IPS-18a (cell line): ENCODE measurements around the gene SLC7A6.

Source experiments
- H3K27ac ChIP-seq: one replicate; pipeline ENCODE4 v1.5.1; 2013; ENCODE audit warnings: low read length
- H3K27me3 ChIP-seq: one replicate; pipeline ENCODE4 v1.6.1; 2013; ENCODE audit warnings: mild to moderate bottlenecking, low read length; ENCODE audit not compliant: control insufficient read depth, insufficient read depth
- H3K36me3 ChIP-seq: one replicate; pipeline ENCODE4 v1.6.1; 2013; ENCODE audit warnings: low read depth, low read length; ENCODE audit not compliant: control insufficient read depth
- H3K4me1 ChIP-seq: one replicate; pipeline ENCODE4 v1.6.1; 2013; ENCODE audit warnings: low read depth, low read length; ENCODE audit not compliant: control insufficient read depth
- H3K4me3 ChIP-seq: one replicate; pipeline ENCODE4 v1.5.1; 2013; ENCODE audit warnings: low read length
- H3K9ac ChIP-seq: one replicate; pipeline ENCODE4 v1.6.1; 2013; ENCODE audit warnings: mild to moderate bottlenecking, low read length, moderate library complexity
- H3K9me3 ChIP-seq: one replicate; pipeline ENCODE4 v1.6.1; 2013; ENCODE audit warnings: low read depth, low read length; ENCODE audit not compliant: control insufficient read depth

The SLC7A6 gene

DNA sequence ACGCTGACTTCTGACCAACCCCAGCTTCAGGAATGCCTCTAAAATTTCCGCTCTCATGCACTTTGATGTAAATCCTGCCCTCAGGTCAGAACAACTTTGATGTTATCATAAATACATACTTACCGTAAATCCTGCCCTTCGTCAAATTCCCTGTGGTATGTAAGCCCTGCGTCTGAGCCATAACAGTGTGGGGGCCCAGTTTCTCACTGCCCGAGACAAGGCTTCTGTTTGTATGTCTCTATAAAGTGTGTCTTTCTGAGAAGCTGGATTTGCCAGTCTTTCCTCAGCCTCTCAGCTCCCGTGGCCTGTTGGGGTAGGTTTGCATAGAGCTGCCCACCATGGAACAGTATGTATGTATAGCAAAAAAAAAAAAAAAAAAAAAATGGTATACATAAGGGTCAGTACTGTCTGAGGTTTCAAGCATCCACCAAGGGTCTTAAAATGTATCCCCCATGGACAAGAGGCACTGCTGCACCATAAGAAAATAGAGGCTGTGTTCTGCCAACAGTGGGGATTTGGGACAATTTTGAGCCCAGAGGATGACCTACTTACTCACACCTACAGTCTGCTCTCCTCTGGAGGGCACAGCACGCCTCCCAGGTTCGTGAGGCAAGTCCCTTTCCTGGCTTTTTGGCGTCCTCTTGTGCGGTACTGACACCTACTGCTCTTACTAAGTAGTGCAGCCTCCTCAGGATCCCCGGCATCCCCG lies 64.0 kb downstream of the SLC7A6 start:
- Histone ChIP-seq H3K4me1 (no peaks in the 10 kb centered on the region), H3K27ac (no peak overlapping the region), H3K9me3 (no peaks in the 10 kb centered on the region), H3K9ac (no peak overlapping the region), H3K4me3 (no peak overlapping the region), H3K36me3 (peaks cover 31% of the 10 kb centered on the region), H3K27me3 (no peaks in the 10 kb centered on the region)

DNA sequence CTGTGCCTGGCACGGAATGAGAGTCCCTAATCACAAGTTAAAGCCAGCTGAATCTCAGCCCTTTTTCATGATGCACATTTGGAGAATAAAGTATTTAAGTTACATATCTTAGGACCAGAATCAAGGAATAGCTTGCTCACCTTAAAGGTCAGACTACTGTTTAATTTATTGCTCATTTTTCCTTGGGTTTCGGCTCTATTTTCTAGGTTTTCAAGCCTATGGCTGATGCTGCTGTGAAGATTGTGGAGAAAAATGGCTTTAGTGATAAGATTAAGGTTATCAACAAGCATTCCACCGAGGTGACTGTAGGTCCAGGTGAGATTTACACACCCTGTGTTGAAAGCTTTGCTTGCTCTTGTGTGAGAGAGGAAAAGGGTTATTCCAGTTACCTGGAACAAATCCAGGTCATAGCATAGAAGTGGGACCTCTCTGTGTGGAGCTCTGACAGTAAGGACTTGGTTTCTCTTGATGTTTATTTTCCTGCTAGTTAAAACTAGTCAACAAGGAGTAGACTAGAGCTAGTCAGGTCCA lies 64.6 kb downstream of the SLC7A6 start:
- Histone ChIP-seq H3K4me3 (no peak overlapping the region), H3K27me3 (no peaks in the 10 kb centered on the region), H3K9me3 (no peaks in the 10 kb centered on the region), H3K36me3 (peaks cover 31% of the 10 kb centered on the region), H3K9ac (no peak overlapping the region), H3K27ac (no peak overlapping the region), H3K4me1 (no peaks in the 10 kb centered on the region)

DNA sequence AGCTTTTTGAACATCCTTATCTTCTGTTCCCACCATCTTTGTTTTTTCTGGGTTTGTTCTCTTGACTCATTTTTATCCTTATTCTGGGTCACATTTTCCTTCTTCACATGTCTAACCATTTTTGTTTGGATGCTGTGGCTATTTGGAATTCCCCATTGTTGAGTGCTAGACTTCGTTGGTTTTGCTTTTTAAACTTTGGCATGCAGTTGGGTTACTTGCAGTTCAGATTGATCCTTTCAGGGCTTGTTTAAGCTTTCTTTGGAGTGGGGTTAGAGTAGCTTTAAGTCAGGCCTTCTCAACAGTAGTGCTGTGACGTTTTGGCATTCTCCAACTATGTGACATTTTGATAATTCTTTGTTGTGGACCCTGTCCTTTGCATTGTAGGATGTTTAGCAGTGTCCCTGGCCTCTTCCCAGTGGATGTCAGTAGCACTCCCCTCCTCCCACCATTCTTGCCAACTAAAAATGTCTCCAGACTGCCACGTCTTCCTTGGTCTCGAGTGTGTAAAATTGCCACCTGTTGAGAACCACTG lies 67.6 kb downstream of the SLC7A6 start:
- H3K27ac ChIP-seq, result no peak overlapping the region
- H3K4me3 ChIP-seq, result no peak overlapping the region
- H3K4me1 ChIP-seq, result no peaks in the 10 kb centered on the region
- no peak overlapping the region for H3K9ac ChIP-seq
- peaks cover 10% of the 10 kb centered on the region for H3K36me3 ChIP-seq
- H3K9me3 ChIP-seq, result no peaks in the 10 kb centered on the region
- no peaks in the 10 kb centered on the region for H3K27me3 ChIP-seq

DNA sequence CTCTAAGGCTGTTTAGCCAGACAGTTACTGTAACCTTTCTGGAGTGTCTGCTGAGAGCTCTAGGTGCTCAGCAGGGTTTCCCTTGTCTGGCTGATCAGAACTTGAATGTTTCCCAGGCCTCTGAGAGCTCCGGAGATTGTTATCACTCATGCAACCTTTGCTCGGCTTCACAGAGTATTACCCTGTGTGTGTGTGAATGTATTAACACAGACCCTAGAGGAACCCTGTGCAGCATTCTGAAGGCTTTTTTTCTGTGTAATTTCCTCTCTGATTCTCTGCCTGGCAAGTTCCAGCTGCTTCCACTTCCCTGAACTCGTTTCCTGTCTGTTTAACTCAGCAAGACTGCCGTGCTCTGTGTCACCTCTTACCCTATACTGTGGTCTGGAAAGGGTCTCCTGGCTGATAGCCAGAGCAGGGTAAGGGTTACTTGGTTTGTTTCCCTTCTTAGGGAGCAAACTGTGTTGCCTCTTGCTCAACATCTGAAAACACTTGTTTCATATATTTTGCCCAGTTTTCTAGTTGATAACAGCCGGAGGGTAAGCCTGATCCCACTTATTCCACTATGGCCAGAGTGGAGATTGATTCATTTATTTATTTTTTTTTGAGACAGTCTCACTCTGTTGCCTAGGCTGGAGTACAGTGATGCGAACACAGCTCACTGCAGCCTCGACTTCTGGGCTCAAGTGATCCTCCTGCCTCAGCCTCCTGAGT lies 68.2 kb downstream of the SLC7A6 start:
- Histone ChIP-seq H3K4me3 (no peak overlapping the region), H3K9me3 (no peaks in the 10 kb centered on the region), H3K9ac (no peak overlapping the region), H3K27me3 (no peaks in the 10 kb centered on the region), H3K36me3 (peaks cover 12% of the 10 kb centered on the region), H3K27ac (no peak overlapping the region), H3K4me1 (no peaks in the 10 kb centered on the region)

DNA sequence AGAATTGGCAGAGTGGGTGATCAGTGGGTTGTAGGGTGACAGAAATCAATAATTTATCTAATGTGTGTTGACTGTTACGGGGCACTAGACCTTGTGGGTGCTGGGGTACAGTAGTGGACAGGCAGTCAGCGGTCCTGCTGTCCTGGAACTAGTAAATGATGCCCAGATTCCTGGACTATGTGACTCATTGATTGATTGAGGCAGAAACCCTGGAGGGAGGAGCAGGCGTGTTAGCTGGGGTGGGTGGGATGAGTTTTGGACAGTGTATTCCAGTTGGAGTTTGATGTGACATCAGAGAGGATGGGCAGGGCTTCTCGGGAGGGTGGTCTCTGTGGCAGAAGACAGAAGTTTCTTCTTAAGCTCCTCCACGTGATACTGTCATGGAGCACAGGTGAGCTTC lies 70.8 kb downstream of the SLC7A6 start:
- H3K27me3 ChIP-seq, result no peaks in the 10 kb centered on the region
- H3K9me3 ChIP-seq, result no peaks in the 10 kb centered on the region
- H3K36me3 ChIP-seq, result peaks cover 31% of the 10 kb centered on the region
- no peak overlapping the region for H3K9ac ChIP-seq
- H3K4me3 ChIP-seq, result no peak overlapping the region
- H3K4me1 ChIP-seq, result no peaks in the 10 kb centered on the region
- no peak overlapping the region for H3K27ac ChIP-seq

DNA sequence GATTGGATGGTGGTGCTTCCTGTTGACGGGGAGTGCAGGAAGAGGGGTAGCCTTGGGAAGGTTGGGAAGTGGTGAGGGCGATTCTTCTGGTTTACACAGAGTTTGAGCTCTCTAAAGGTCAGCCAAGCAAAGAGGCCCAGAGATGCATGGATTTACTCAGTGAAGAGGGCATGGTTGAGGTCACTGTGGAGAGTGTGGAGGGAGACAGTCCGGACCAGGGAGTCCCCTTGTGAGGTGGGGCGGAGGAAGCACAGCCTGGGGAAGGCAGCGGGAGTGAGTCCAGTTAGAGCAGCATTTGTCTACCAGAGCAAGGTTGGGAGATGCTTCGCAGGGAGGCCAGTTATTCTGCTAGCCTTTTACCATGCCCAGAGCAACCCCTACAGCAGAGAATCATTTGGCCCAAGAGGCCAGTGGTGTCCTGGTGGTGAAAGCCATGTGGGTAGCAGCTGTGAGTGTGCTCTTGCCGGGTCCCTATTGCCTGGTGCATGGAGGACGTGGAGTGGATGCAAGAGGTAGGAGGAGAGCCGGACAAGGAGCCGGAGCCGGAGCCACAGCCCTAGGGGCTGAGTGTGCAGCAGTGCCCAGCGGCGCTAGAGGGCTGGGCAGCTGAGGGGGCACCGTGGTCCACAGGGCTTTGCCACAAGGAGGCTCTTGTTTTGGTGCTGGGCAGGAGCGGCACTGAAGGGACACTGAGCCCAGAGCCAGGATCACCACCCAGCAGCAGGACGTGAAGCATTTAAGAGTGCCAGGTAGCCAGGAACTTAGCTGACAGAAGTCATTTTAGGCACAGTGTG lies 74.2 kb downstream of the SLC7A6 start:
- no peak overlapping the region for H3K9ac ChIP-seq
- H3K9me3 ChIP-seq, result no peaks in the 10 kb centered on the region
- no peaks in the 10 kb centered on the region for H3K4me1 ChIP-seq
- no peak overlapping the region for H3K4me3 ChIP-seq
- no peak overlapping the region for H3K27ac ChIP-seq
- H3K36me3 ChIP-seq, result peaks cover 35% of the 10 kb centered on the region
- no peaks in the 10 kb centered on the region for H3K27me3 ChIP-seq

DNA sequence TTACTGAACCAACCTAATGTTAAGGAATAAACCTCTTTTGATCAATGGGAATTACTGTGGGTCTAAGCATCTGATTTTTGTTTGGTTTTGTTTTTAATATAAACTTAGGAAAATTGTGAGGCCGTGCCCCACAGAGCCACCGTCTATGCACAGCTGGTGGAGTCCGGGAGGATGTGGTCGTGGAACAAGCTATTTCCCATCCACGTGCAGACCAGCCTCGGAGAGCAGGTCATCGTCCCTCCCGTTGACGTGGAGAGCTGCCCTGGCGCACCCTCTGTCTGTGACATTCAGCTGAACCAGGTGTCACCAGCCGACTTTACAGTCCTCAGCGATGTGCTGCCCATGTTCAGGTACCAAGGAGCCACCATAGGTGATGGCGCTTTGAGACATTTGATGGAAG lies 74.9 kb downstream of the SLC7A6 start:
- Histone ChIP-seq H3K27me3 (no peaks in the 10 kb centered on the region), H3K9ac (no peak overlapping the region), H3K4me1 (no peaks in the 10 kb centered on the region), H3K9me3 (no peaks in the 10 kb centered on the region), H3K27ac (no peak overlapping the region), H3K36me3 (peaks cover 39% of the 10 kb centered on the region), H3K4me3 (no peak overlapping the region)

DNA sequence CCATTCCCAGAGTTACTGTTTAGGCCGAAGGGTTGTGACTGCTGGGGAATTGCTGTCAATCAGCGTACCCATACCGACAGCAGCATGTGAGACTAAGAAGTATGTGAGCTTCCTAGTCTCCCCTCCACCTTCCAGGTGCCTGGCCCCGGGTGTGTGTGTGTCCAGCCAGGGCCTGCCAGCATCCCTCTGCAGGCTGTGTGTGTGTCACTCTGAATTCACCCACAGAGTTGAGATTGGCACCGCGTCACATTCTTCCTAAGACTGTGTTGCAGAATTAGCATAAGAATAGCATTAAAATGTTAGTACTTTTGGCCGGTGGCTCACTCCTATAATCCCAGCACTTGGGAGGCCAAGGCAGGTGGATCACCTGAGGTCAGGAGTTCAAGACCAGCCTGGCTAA lies 78.3 kb downstream of the SLC7A6 start:
- Histone ChIP-seq H3K27me3 (no peaks in the 10 kb centered on the region), H3K36me3 (peaks cover 55% of the 10 kb centered on the region), H3K27ac (no peak overlapping the region), H3K4me3 (no peak overlapping the region), H3K9ac (no peak overlapping the region), H3K9me3 (no peaks in the 10 kb centered on the region), H3K4me1 (no peaks in the 10 kb centered on the region)

DNA sequence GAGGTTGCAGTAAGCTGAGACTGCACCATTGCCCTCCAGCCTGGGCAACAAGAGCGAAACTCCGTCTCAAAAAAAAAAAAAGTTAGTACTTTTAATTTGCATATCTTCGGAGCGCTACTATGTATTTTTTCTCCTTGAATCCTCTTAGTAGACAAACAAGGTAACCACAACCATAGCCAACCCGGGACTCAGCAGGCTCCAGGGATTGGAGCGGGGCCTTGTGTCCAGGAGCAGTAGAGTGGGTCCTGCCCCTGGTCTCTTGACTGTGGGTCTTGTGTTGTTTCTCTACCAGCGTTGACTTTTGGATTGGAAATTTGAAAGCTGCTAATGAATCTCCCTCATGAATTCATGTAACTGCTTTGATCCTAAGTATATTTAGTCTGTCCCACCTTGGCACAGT lies 78.8 kb downstream of the SLC7A6 start:
- Histone ChIP-seq H3K27ac (no peak overlapping the region), H3K9ac (no peak overlapping the region), H3K4me1 (no peaks in the 10 kb centered on the region), H3K36me3 (peaks cover 57% of the 10 kb centered on the region), H3K4me3 (no peak overlapping the region), H3K27me3 (no peaks in the 10 kb centered on the region), H3K9me3 (no peaks in the 10 kb centered on the region)

DNA sequence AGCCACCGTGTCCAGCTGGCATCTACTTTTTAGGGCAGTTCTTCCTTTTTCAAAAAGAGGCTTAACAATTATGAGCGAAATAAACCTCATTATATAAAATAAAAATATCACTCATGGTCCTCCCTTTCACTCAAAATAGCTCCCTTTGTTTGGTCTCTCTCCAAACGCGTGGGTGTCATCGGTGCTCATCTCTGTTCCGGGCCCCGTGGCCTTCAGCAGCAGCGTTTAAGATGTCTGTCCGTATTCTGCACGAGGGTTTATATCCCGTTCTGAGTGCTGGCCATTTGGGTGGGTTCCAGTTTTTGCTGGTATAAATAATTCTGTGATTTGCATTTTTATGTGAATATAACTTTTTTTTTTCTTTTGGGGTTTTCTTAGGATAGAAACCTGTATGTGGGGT lies 79.9 kb downstream of the SLC7A6 start:
- Histone ChIP-seq H3K4me1 (no peaks in the 10 kb centered on the region), H3K9me3 (no peaks in the 10 kb centered on the region), H3K4me3 (no peak overlapping the region), H3K9ac (no peak overlapping the region), H3K36me3 (peaks cover 59% of the 10 kb centered on the region), H3K27ac (no peak overlapping the region), H3K27me3 (no peaks in the 10 kb centered on the region)

DNA sequence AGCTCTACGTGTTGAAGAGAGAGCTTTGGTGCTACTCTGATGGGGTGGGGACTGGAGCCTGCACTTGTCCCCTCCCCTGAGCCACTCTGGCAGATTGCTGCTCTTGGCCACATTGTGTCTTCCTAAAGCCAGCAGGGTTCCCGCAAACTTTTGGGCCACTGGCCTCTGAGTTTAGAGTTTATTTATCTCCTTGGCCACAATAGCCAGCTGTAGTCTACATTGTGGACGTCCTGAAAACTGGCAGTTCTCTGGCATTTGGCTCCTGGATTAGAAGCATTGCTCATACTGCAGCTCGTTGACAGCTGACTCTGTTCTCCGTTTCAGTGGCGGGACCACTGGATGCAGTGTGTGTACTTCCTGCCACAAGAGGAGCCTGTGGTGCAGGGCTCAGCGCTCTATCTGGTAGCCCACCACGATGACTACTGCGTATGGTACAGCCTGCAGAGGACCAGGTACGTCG lies 81.1 kb downstream of the SLC7A6 start:
- Histone ChIP-seq H3K9me3 (no peaks in the 10 kb centered on the region), H3K4me1 (no peaks in the 10 kb centered on the region), H3K4me3 (no peak overlapping the region), H3K27me3 (no peaks in the 10 kb centered on the region), H3K9ac (no peak overlapping the region), H3K36me3 (peaks cover 57% of the 10 kb centered on the region), H3K27ac (no peak overlapping the region)
